Stomach (tissue), 9 donors: ENCODE results near the gene MYO5B. TPM values are rescaled to one million over a fixed set of nuclear protein-coding genes. Genes with fewer than 3 reads are reported as not detected.

ENCODE experiments used
- DNase-seq, 2 donors: peaks; one replicate each; pipeline versions ENCODE4 v3.0.0 to v3.0.0-alpha.2; 2013 to 2019
- H3K27ac ChIP-seq, 5 donors: fragments of 200-600 bp in 4 of 5; sonication (generic) in 4 of 5; one replicate each; pipeline ENCODE4 v1.5.1; 2013 to 2019; ENCODE audit warnings: mild to moderate bottlenecking in 1 of 5, moderate library complexity in 1 of 5
- H3K27me3 ChIP-seq, 3 donors: fragments of 200-600 bp; sonication (generic); one replicate each; pipeline ENCODE4 v1.5.1; 2017 to 2019; ENCODE audit warnings: mixed run types in 1 of 3
- H3K36me3 ChIP-seq, 4 donors: fragments of 200-600 bp; sonication (generic); 1 replicate in 3 of 4; 2 replicates in 1 of 4; pipeline ENCODE4 v1.5.1; 2016 to 2019
- H3K4me1 ChIP-seq, 4 donors: fragments of 200-600 bp; sonication (generic); one replicate each; pipeline ENCODE4 v1.5.1; 2016 to 2019
- H3K4me3 ChIP-seq, 4 donors: fragments of 200-600 bp; sonication (generic) in 3 of 4; one replicate each; pipeline ENCODE4 v1.5.1; 2016 to 2019; ENCODE audit warnings: mild to moderate bottlenecking in 1 of 4
- H3K9me3 ChIP-seq, 4 donors: fragments of 200-600 bp; sonication (generic); one replicate each; pipeline ENCODE4 v1.5.1; 2016 to 2019
- EP300 ChIP-seq: sonication (generic); formaldehyde crosslinking; IDR thresholded peaks from one replicate; pipeline ENCODE4 v1.6.1; 2017; ENCODE audit warnings: antibody characterized with exemption
- POLR2A ChIP-seq, 4 donors: fragments of 450-650 bp; IDR thresholded peaks; one replicate each; pipeline ENCODE4 v1.6.1; 2016; ENCODE audit warnings: antibody characterized with exemption in 4 of 4, control low read depth in 2 of 4, mild to moderate bottlenecking in 1 of 4, moderate library complexity in 1 of 4
- POLR2AphosphoS5 ChIP-seq, 3 donors: sonication (generic); formaldehyde crosslinking; IDR thresholded peaks; one replicate each; pipeline ENCODE4 v1.6.1; 2016; ENCODE audit warnings: antibody characterized with exemption in 3 of 3
- WGBS, 5 donors: extraction: QIAGEN DNeasy Blood & Tissue Kit in 3 of 5; methylation state at CpG; one replicate each; pipeline versions ENCODE4 v1.1.5 to v1.1.7; 2013 to 2018; 5-methylcytosine and 5-hydroxymethylcytosine counted together
- intact Hi-C: fragments of 100-400 bp; cut with DNase I; formaldehyde crosslinking; loops from one replicate; pipeline ENCODE4 v1.15.1; 2023; ENCODE audit warnings: low total_unique reads
- polyA plus RNA-seq, 3 donors: library from polyadenylated mRNA; stranded (reverse); fragments of 200-250 nt; gene quantifications; one replicate each; pipeline ENCODE4 v1.2.3, GENCODE V29; 2013
- total RNA-seq, 5 donors: library from RNA; depleted of rRNA; stranded (reverse); fragments of >200 nt; gene quantifications; one replicate each; pipeline versions ENCODE4 v1.1.0 to v1.2.3, GENCODE V29; 2014 to 2016
- TF ChIP-seq, protein P1 (sequence below), 7 experiments: fragments of 450-650 bp in 4 of 7; fragments of 200-600 bp in 3 of 7; sonication (generic) in 3 of 7; IDR thresholded peaks; one replicate each; pipeline ENCODE4 v1.5.1; 2016 to 2019; ENCODE audit warnings: antibody characterized with exemption in 7 of 7, control low read depth in 2 of 7, mild to moderate bottlenecking in 1 of 7
- donor health status: healthy with polysubstance abuse.
- donor health status: Bipolar disorder and iron deficiency.
- donor health status: healthy.

Gene MYO5B
- total and polyA plus RNA-seq, 8 donors: 13.6 to 224 (median 33.7) TPM

- no peak for TF ChIP-seq POLR2A (IDR thresholded peaks at IDR 0.05)
- no peak for TF ChIP-seq EP300
- no peak for TF ChIP-seq POLR2AphosphoS5 (IDR thresholded peaks at IDR 0.05)
- TF ChIP-seq, protein P1, sequence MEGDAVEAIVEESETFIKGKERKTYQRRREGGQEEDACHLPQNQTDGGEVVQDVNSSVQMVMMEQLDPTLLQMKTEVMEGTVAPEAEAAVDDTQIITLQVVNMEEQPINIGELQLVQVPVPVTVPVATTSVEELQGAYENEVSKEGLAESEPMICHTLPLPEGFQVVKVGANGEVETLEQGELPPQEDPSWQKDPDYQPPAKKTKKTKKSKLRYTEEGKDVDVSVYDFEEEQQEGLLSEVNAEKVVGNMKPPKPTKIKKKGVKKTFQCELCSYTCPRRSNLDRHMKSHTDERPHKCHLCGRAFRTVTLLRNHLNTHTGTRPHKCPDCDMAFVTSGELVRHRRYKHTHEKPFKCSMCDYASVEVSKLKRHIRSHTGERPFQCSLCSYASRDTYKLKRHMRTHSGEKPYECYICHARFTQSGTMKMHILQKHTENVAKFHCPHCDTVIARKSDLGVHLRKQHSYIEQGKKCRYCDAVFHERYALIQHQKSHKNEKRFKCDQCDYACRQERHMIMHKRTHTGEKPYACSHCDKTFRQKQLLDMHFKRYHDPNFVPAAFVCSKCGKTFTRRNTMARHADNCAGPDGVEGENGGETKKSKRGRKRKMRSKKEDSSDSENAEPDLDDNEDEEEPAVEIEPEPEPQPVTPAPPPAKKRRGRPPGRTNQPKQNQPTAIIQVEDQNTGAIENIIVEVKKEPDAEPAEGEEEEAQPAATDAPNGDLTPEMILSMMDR (IDR thresholded peaks at IDR 0.05): no peak
- no peak overlapping the region for H3K27ac ChIP-seq
- H3K36me3 ChIP-seq: no peaks in the 10 kb centered on the region
- no peaks in the 10 kb centered on the region for H3K27me3 ChIP-seq
- intact Hi-C loops: no loop called here
- DNase-seq: no peak
- WGBS, 5 donors: 80 to 91% (median 82%) methylated on average over 1 of the region's 1 CpG
- H3K4me1 ChIP-seq: peaks cover 0 to 23% (median 17%) of the 10 kb centered on the region in 4 donors
- no peaks in the 10 kb centered on the region for H3K9me3 ChIP-seq
- no peak overlapping the region for H3K4me3 ChIP-seq
Observed at GRCh38 chr18:50125456-50125855, 69.5 kb downstream of the MYO5B start.

GRCh38 chr18:50119296-50119695 lies 75.7 kb downstream of the MYO5B start:
- Histone ChIP-seq H3K9me3 (no peaks in the 10 kb centered on the region), H3K4me1 (peaks cover 0 to 4% (median 0%) of the 10 kb centered on the region in 4 donors), H3K36me3 (no peaks in the 10 kb centered on the region), H3K27me3 (no peaks in the 10 kb centered on the region), H3K27ac (no peak overlapping the region), H3K4me3 (no peak overlapping the region)
- intact Hi-C loops: no loop called here
- TF ChIP-seq POLR2AphosphoS5 (IDR thresholded peaks at IDR 0.05): no peak
- no peak for TF ChIP-seq POLR2A (IDR thresholded peaks at IDR 0.05)
- TF ChIP-seq, protein P1 (IDR thresholded peaks at IDR 0.05): no peak
- no peak for TF ChIP-seq EP300
- 53 to 70% (median 63%) methylated on average over 5 of the region's 5 CpGs for WGBS, 5 donors
- DNase-seq: no peak

DNA sequence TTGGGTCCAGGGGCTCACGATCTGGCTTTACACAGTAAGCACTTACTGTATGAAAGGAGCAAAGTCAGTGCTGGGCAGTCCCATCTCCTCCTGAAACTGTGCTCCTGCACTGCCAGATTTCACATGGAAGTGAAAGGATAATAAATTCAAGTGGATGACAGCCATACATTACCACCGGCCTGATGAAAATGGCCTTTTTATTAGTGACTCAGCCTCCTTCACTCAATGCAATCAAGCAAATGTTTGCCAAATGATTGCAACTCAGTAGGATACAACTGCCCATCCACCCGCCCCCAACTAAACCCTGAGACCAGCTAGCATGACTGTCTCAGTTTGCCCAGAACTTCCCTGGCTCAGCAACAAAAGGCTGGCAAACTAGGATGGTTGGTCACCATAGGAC lies 77.1 kb downstream of the MYO5B start:
- intact Hi-C loops: no loop called here
- TF ChIP-seq POLR2A (IDR thresholded peaks at IDR 0.05): no peak
- TF ChIP-seq EP300: no peak
- TF ChIP-seq, protein P1 (IDR thresholded peaks at IDR 0.05): no peak
- no peak for TF ChIP-seq POLR2AphosphoS5 (IDR thresholded peaks at IDR 0.05)
- 68 to 83% (median 69%) methylated on average over 3 of the region's 3 CpGs for WGBS, 5 donors
- Histone ChIP-seq H3K36me3 (no peaks in the 10 kb centered on the region), H3K27me3 (no peaks in the 10 kb centered on the region), H3K27ac (no peak overlapping the region), H3K9me3 (no peaks in the 10 kb centered on the region), H3K4me1 (peaks cover 0 to 9% (median 0%) of the 10 kb centered on the region in 4 donors), H3K4me3 (no peak overlapping the region)
- no peak for DNase-seq

DNA sequence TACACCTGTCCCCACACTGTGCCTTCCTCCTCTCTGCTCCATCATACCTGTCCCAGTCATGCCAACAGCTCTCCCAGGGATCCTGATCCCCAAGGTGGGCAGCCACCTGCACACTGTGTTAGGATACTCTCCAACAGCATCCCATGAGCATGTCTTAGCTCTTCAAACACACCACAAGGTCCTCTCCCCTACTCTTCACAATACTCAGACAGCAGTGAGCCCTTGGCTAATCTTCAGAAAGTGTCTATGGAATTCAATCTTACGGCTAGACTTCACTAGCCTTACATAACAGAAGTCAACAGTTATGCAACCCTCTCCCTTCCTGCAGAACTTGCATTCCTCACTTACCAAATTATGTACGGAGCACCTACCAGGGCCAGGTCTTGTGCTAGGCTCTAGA lies 79.9 kb downstream of the MYO5B start:
- Histone ChIP-seq H3K36me3 (no peaks in the 10 kb centered on the region), H3K4me1 (peaks cover 0 to 17% (median 6%) of the 10 kb centered on the region in 4 donors), H3K27ac (no peak overlapping the region), H3K9me3 (no peaks in the 10 kb centered on the region), H3K4me3 (no peak overlapping the region), H3K27me3 (no peaks in the 10 kb centered on the region)
- 57 to 84% (median 68%) methylated on average over 2 of the region's 2 CpGs for WGBS, 5 donors
- TF ChIP-seq, protein P1 (IDR thresholded peaks at IDR 0.05): no peak
- TF ChIP-seq EP300 (no peak), POLR2AphosphoS5 (IDR thresholded peaks at IDR 0.05) (no peak), POLR2A (IDR thresholded peaks at IDR 0.05) (no peak)
- DNase-seq: no peak
- intact Hi-C loops: no loop called here
